Suprapubic skin (tissue), 3 donors: ENCODE measurements around the gene UEVLD.

ENCODE experiments used
- CTCF ChIP-seq, 2 donors: fragments of 200-600 bp in 1 of 2; fragments of 450-650 bp in 1 of 2; sonication (generic) in 1 of 2; IDR thresholded peaks; one replicate each; pipeline ENCODE4 v1.5.1; 2016 to 2019; ENCODE audit warnings: antibody characterized with exemption in 2 of 2, mild to moderate bottlenecking in 1 of 2, moderate library complexity in 1 of 2
- POLR2A ChIP-seq, 2 donors: fragments of 450-650 bp; IDR thresholded peaks; one replicate each; pipeline ENCODE4 v1.6.1; 2017; ENCODE audit warnings: antibody characterized with exemption in 2 of 2, mild to moderate bottlenecking in 2 of 2, moderate library complexity in 2 of 2

GRCh38 chr11:18522388-18522787 is 66.1 kb downstream of the UEVLD start:
- TF ChIP-seq CTCF (IDR thresholded peaks at IDR 0.05), result no peak
- no peak for TF ChIP-seq POLR2A (IDR thresholded peaks at IDR 0.05)
